ENCODE measurements around the gene HNRNPA3. TPM values are rescaled to one million over a fixed set of nuclear protein-coding genes. Genes with fewer than 3 reads are reported as not detected.
"Not testable (repeated sequence)": the region's sequence is repeated elsewhere in the genome, so short reads cannot be mapped to it uniquely, and the experiment has no call there.

HNRNPA3 gene
- total RNA-seq, 4 donors from 2014 or later: 37.8 to 99.9 (median 43.8) TPM

DNA sequence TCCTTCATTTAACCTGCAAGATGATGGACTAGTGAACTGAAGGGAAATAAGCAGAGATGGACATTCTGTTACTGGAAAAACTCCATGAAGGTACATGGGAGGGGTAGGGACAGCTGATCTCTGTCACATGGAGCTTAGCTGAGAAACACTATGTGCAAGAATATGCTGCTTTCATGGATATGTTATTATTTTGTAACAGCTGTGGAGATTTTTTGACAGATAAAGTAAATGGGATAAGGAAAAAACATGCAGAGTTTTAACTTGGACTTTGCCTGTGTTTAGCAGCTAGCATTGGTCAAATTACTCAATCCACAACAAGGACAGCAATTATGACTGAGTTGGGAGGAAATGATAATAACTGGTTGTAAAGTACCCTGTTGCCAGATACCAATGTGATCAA, 28.7 kb upstream of the HNRNPA3 start:
- Histone ChIP-seq H3K4me1 (no peaks in the 10 kb centered on the region), H3K27me3 (no peaks in the 10 kb centered on the region), H3K27ac (no peak overlapping the region), H3K9me3 (no peaks in the 10 kb centered on the region), H3K36me3 (no peaks in the 10 kb centered on the region), H3K4me3 (no peak overlapping the region)
- DNase-seq (ENCODE audit: low spot score in 2 of 2): no peak
- TF ChIP-seq, protein P1, sequence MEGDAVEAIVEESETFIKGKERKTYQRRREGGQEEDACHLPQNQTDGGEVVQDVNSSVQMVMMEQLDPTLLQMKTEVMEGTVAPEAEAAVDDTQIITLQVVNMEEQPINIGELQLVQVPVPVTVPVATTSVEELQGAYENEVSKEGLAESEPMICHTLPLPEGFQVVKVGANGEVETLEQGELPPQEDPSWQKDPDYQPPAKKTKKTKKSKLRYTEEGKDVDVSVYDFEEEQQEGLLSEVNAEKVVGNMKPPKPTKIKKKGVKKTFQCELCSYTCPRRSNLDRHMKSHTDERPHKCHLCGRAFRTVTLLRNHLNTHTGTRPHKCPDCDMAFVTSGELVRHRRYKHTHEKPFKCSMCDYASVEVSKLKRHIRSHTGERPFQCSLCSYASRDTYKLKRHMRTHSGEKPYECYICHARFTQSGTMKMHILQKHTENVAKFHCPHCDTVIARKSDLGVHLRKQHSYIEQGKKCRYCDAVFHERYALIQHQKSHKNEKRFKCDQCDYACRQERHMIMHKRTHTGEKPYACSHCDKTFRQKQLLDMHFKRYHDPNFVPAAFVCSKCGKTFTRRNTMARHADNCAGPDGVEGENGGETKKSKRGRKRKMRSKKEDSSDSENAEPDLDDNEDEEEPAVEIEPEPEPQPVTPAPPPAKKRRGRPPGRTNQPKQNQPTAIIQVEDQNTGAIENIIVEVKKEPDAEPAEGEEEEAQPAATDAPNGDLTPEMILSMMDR (IDR thresholded peaks at IDR 0.05): no peak
- TF ChIP-seq POLR2A (IDR thresholded peaks at IDR 0.05) (no peak), EP300 (IDR thresholded peaks at IDR 0.05) (no peak)

DNA sequence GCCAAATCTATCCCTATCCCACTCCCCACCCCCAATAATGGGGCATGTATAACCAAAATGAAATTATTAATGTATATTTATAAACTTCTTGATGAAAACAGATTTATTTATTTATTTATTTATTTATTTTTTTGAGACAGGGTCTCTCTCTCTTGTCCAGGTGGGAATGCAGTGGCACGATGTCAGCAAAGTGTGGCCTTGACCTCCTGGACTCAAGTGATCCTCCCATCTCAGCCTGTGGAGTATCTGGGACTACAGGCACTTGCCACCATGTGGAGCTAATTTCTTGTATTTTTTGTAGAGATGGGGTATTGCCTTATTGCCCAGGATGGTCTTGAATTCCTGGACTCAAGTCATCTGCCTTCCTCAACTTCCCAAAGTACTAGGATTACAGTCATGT, 28.0 kb upstream of the HNRNPA3 start:
- TF ChIP-seq POLR2A (IDR thresholded peaks at IDR 0.05) (no peak), POLR2AphosphoS5 (IDR thresholded peaks at IDR 0.05) (no peak), EP300 (IDR thresholded peaks at IDR 0.05) (no peak)
- TF ChIP-seq, protein P1 (IDR thresholded peaks at IDR 0.05): no peak
- Histone ChIP-seq H3K27me3 (no peaks in the 10 kb centered on the region), H3K4me1 (no peaks in the 10 kb centered on the region), H3K36me3 (no peaks in the 10 kb centered on the region), H3K9me3 (no peaks in the 10 kb centered on the region), H3K27ac (no peak overlapping the region), H3K4me3 (no peak overlapping the region)
- no peak for DNase-seq (ENCODE audit: low spot score in 2 of 2)
- WGBS: 85% methylated on average over 1 of the region's 1 CpG

DNA sequence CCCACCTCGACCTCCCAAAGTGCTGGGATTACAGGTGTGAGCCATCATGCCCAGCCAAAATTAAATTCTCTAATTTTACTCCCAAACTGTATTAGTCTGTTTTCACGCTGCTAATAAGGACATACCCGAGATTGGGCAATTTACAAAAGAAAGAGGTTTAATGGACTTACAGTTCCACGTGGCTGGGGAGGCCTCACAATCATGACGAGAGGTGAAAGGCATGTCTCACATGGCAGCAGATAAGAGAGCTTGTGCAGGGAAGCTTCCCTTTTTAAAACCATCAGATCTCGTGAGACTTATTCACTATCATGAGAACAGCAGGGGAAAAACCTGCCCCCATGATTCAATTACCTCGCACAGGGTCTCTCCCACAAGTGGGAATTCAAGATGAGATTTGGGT, 26.6 kb upstream of the HNRNPA3 start:
- H3K4me3 ChIP-seq; H3K27ac ChIP-seq; H3K9me3 ChIP-seq; H3K27me3 ChIP-seq; H3K36me3 ChIP-seq; H3K4me1 ChIP-seq; DNase-seq (ENCODE audit: low spot score in 2 of 2): not testable (repeated sequence)
- WGBS: 88% methylated on average over 7 of the region's 7 CpGs

DNA sequence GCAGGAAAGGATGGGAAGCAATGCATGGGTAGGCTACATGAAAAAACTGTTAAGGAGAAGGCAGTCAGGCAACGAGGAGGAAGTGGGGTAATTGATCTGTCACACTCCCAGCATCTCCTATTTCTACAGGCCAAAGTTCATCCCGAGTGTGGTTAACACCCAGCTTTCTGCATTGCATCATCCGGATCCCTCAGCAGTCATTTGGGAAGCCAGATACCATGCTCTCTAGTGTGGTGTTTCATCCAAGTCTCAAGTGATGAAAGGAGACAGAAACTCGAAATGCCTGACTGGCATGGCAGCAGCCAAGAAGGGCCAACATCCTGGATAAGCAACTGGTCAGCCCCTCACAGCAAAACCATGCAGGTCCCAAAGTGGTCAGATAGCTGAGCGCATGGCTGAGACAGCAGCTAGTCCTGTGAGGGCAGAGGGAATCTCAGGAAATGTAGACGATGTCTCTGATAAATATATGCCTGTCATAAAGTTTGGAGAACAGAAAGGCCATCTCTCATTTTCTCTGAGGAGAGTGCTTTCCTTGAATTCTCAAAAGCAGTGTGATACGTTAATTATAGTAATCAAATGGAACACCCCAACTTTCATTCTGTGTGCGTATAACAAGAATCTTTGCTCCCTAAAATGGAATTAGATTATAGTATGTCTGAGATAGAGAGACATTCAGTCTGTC, 24.8 kb upstream of the HNRNPA3 start:
- no peak for TF ChIP-seq EP300 (IDR thresholded peaks at IDR 0.05)
- TF ChIP-seq, protein P1 (IDR thresholded peaks at IDR 0.05): no peak
- no peak for TF ChIP-seq POLR2AphosphoS5 (IDR thresholded peaks at IDR 0.05)
- TF ChIP-seq POLR2A (IDR thresholded peaks at IDR 0.05): no peak
- Histone ChIP-seq H3K4me3 (no peak overlapping the region), H3K27me3 (no peaks in the 10 kb centered on the region), H3K27ac (no peak overlapping the region), H3K36me3 (no peaks in the 10 kb centered on the region), H3K4me1 (no peaks in the 10 kb centered on the region), H3K9me3 (no peaks in the 10 kb centered on the region)
- 58% methylated on average over 8 of the region's 8 CpGs for WGBS
- DNase-seq (ENCODE audit: low spot score in 2 of 2): no peak

DNA sequence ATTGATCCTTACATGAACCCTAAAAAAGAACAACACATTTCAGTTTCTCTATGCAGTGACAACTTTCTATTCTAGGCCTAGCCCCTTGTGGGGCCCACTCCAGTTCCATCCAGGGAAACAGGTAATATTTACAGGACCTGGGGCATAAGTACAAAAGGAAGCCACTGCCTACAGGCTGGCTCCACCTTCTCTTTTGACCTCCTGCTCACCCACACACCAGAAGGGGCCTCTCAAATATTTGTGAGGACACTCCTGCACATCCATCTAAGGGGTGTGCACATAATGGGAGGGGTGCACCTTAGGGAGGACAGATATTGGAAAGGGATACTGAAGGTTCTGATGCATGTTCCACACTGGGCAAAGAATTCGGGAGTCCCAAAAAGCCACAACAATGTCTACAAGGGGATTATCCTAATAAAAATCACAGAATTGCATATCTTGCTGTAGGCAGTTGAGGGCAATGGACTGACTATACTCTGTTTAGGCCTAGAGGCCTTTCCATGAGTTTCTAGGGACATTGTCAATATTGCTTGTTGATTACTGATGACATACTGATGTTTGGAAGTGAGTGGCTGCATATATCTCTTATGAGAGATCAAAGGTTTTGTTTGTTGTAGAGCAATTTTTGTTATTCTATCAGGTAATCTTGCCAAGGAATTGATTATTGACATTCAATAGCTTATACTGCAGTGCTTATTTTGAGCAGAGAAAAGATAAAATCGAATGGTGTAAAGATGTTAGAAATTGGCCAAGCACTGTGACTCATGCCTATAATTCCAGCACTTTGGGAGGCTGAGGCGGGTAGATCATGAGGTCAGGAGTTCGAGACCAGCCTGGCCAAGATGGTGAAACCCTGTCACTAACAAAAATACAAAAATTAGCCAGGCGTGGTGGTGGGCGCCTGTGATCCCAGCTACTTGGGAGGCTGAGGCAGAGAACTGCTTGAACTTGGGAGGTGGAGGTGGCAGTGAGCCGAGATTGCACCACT, 23.8 kb upstream of the HNRNPA3 start:
- DNase-seq (ENCODE audit: low spot score in 2 of 2): no peak

More for the DNA sequence above, 23.8 kb upstream of the HNRNPA3 start:
- no peaks in the 10 kb centered on the region for H3K4me1 ChIP-seq
- no peaks in the 10 kb centered on the region for H3K27me3 ChIP-seq
- TF ChIP-seq POLR2A (IDR thresholded peaks at IDR 0.05): no peak
- TF ChIP-seq, protein P1 (IDR thresholded peaks at IDR 0.05): no peak
- TF ChIP-seq EP300 (IDR thresholded peaks at IDR 0.05): no peak
- TF ChIP-seq POLR2AphosphoS5 (IDR thresholded peaks at IDR 0.05): no peak
- 94% methylated on average over 7 of the region's 7 CpGs for WGBS
- H3K36me3 ChIP-seq: no peaks in the 10 kb centered on the region
- H3K27ac ChIP-seq: no peak overlapping the region
- H3K9me3 ChIP-seq: no peaks in the 10 kb centered on the region
- H3K4me3 ChIP-seq: no peak overlapping the region

Measured in suprapubic skin (tissue), 4 donors.